ENCODE results near the gene NTN1.

DNA sequence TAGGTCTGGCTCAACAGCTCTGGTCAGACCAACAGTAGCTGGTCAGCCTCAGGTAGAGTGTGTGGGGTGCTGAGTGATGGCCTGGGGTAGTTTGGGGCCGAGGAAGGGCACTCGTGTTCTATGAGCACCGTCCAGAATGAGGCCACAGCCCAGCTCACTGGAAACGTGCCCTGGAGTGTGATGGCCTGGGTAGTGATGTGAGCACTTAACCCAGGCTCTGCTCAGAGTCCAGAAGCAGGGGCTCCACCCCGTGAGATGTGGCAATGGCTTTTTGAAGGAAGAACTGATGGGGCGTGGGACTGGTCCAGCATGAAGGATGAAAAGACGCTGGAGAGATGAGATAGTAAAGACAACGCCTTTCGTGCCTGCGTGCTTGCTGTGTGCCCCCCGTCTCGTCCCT lies 35.3 kb downstream of the NTN1 start:
- TF ChIP-seq, protein P1, sequence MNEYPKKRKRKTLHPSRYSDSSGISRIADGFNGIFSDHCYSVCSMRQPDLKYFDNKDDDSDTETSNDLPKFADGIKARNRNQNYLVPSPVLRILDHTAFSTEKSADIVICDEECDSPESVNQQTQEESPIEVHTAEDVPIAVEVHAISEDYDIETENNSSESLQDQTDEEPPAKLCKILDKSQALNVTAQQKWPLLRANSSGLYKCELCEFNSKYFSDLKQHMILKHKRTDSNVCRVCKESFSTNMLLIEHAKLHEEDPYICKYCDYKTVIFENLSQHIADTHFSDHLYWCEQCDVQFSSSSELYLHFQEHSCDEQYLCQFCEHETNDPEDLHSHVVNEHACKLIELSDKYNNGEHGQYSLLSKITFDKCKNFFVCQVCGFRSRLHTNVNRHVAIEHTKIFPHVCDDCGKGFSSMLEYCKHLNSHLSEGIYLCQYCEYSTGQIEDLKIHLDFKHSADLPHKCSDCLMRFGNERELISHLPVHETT (tag by site-specific recombination; IDR thresholded peaks at IDR 0.05): no peak
- TF ChIP-seq, protein P2, sequence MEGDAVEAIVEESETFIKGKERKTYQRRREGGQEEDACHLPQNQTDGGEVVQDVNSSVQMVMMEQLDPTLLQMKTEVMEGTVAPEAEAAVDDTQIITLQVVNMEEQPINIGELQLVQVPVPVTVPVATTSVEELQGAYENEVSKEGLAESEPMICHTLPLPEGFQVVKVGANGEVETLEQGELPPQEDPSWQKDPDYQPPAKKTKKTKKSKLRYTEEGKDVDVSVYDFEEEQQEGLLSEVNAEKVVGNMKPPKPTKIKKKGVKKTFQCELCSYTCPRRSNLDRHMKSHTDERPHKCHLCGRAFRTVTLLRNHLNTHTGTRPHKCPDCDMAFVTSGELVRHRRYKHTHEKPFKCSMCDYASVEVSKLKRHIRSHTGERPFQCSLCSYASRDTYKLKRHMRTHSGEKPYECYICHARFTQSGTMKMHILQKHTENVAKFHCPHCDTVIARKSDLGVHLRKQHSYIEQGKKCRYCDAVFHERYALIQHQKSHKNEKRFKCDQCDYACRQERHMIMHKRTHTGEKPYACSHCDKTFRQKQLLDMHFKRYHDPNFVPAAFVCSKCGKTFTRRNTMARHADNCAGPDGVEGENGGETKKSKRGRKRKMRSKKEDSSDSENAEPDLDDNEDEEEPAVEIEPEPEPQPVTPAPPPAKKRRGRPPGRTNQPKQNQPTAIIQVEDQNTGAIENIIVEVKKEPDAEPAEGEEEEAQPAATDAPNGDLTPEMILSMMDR (tag by site-specific recombination; IDR thresholded peaks at IDR 0.05): no peak
- no peak for TF ChIP-seq ZBTB8A (tag by site-specific recombination; IDR thresholded peaks at IDR 0.05)
- no peak for TF ChIP-seq FEZF1 (tag by site-specific recombination; IDR thresholded peaks at IDR 0.05)
- TF ChIP-seq ZNF394 (tag by site-specific recombination; IDR thresholded peaks at IDR 0.05; ENCODE audit: borderline replicate concordance): no peak
- TF ChIP-seq ZBTB7A (tag by site-specific recombination; IDR thresholded peaks at IDR 0.05; ENCODE audit: low read depth): no peak
- no peak for TF ChIP-seq IKZF3 (tag by site-specific recombination; IDR thresholded peaks at IDR 0.05)
- TF ChIP-seq, protein P3, sequence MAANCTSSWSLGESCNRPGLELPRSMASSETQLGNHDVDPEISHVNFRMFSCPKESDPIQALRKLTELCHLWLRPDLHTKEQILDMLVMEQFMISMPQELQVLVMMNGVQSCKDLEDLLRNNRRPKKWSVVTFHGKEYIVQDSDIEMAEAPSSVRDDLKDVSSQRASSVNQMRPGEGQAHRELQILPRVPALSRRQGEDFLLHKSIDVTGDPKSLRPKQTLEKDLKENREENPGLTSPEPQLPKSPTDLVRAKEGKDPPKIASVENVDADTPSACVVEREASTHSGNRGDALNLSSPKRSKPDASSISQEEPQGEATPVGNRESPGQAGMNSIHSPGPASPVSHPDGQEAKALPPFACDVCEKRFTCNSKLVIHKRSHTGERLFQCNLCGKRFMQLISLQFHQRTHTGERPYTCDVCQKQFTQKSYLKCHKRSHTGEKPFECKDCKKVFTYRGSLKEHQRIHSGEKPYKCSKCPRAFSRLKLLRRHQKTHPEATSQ (tag by site-specific recombination; IDR thresholded peaks at IDR 0.05): no peak
- no peak for TF ChIP-seq ZNF791 (tag by site-specific recombination; IDR thresholded peaks at IDR 0.05)
- no peak for TF ChIP-seq ZNF626 (tag by site-specific recombination; IDR thresholded peaks at IDR 0.05)
- no peak for TF ChIP-seq ZNF555 (tag by site-specific recombination; conservative IDR thresholded peaks at IDR 0.05)
- TF ChIP-seq ZNF391 (tag by site-specific recombination; IDR thresholded peaks at IDR 0.05; ENCODE audit: borderline replicate concordance, low read depth): no peak
- TF ChIP-seq ZNF184 (tag by site-specific recombination; IDR thresholded peaks at IDR 0.05): no peak

Data from HEK293 (cell line).